Epithelial cell of alveolus of lung (primary cell): ENCODE results near the gene PNMA8A. TPM values are rescaled to one million over a fixed set of nuclear protein-coding genes. Genes with fewer than 3 reads are reported as not detected.

ENCODE experiments used
- total RNA-seq: library from RNA; depleted of rRNA; stranded (reverse); fragments of >200 nt; gene quantifications from 2 replicates; pipeline ENCODE4 v1.2.1, GENCODE V29; 2015

PNMA8A gene, protein sequence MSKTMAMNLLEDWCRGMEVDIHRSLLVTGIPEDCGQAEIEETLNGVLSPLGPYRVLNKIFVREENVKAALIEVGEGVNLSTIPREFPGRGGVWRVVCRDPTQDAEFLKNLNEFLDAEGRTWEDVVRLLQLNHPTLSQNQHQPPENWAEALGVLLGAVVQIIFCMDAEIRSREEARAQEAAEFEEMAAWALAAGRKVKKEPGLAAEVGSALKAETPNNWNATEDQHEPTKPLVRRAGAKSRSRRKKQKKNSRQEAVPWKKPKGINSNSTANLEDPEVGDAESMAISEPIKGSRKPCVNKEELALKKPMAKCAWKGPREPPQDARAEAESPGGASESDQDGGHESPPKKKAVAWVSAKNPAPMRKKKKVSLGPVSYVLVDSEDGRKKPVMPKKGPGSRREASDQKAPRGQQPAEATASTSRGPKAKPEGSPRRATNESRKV
- total RNA-seq, result 1.1 and 4.7 TPM in 2 replicates

GRCh38 chr19:46471116-46471733 is at the start of gene PNMA8A:
Gene PNMA8A, minus strand, starts transcription at chr19:46471563. Its CDS starts 528 bp downstream, at chr19:46471035.

GRCh38 chr19:46495786-46496099 is 24.4 kb upstream of the PNMA8A start, which contains the start of gene PNMA8B:
Gene PNMA8B, minus strand, starts transcription at chr19:46495867. Its CDS starts 402 bp downstream, at chr19:46495465.

GRCh38 chr19:46428239-46429135 is 42.9 kb downstream of the PNMA8A start, which contains the start of gene PNMA8C:
Gene PNMA8C, minus strand, starts transcription at chr19:46428936. Its CDS starts 577 bp downstream, at chr19:46428359.

Other genes with a start within 250 kb of the PNMA8A start
- gene IGFL1, start 241.8 kb downstream of the PNMA8A start, total RNA-seq, result not detected in 2 replicates
- 17.7 and 36.8 TPM in 2 replicates for gene HIF3A, start 174.5 kb downstream of the PNMA8A start, total RNA-seq
- gene PPP5C, start 124.5 kb downstream of the PNMA8A start, total RNA-seq, result 96.1 and 99.9 TPM in 2 replicates
- 26.4 and 42.2 TPM in 2 replicates for gene CCDC8, start 58.0 kb downstream of the PNMA8A start, total RNA-seq
- under 0.01 TPM in 1 of 2 replicates, not detected in the other for gene PNMA8C, start 42.6 kb downstream of the PNMA8A start, total RNA-seq
- gene PNMA8B, start 24.3 kb upstream of the PNMA8A start, total RNA-seq, result 0.78 and 5.6 TPM in 2 replicates
- gene CALM3, start 129.8 kb upstream of the PNMA8A start, total RNA-seq, result 167 and 168 TPM in 2 replicates
- gene PTGIR, start 153.5 kb upstream of the PNMA8A start, total RNA-seq, result 14.0 and 19.9 TPM in 2 replicates
- gene GNG8, start 164.6 kb upstream of the PNMA8A start, total RNA-seq, result not detected in 2 replicates
- gene DACT3, start 189.6 kb upstream of the PNMA8A start, total RNA-seq, result 7.1 and 24.4 TPM in 2 replicates
- gene PRKD2, start 245.6 kb upstream of the PNMA8A start, total RNA-seq, result 24.3 and 39.0 TPM in 2 replicates